HEK293 (cell line): ENCODE results near the gene LRCH1.

ENCODE experiments used
- CTCF ChIP-seq: fragments of 450-650 bp; formaldehyde crosslinking; IDR thresholded peaks from 2 replicates; pipeline ENCODE4 v1.5.1; 2016; ENCODE audit warnings: missing biosample characterization, missing genetic modification characterization
- MZF1 ChIP-seq: fragments of 450-650 bp; formaldehyde crosslinking; IDR thresholded peaks from 2 replicates; pipeline ENCODE4 v1.5.1; 2017; ENCODE audit warnings: missing biosample characterization, missing genetic modification characterization, borderline replicate concordance
- OVOL3 ChIP-seq: fragments of 450-650 bp; formaldehyde crosslinking; IDR thresholded peaks from 2 replicates; pipeline ENCODE4 v1.5.1; 2016; ENCODE audit warnings: missing biosample characterization, missing genetic modification characterization
- PRDM10 ChIP-seq: fragments of 450-650 bp; formaldehyde crosslinking; IDR thresholded peaks from 2 replicates; pipeline ENCODE4 v1.5.1; 2016; ENCODE audit warnings: missing biosample characterization, missing genetic modification characterization
- REST ChIP-seq: fragments of 450-650 bp; formaldehyde crosslinking; IDR thresholded peaks from 2 replicates; pipeline ENCODE4 v1.5.1; 2016; ENCODE audit warnings: missing biosample characterization, missing genetic modification characterization
- YY1 ChIP-seq: fragments of 450-650 bp; formaldehyde crosslinking; IDR thresholded peaks from 2 replicates; pipeline ENCODE4 v1.5.1; 2018; ENCODE audit warnings: missing biosample characterization, missing genetic modification characterization
- ZFP3 ChIP-seq: fragments of 450-650 bp; formaldehyde crosslinking; IDR thresholded peaks from 2 replicates; pipeline ENCODE4 v1.5.1; 2016; ENCODE audit warnings: low read depth, missing biosample characterization, missing genetic modification characterization
- ZNF132 ChIP-seq: fragments of 450-650 bp; formaldehyde crosslinking; IDR thresholded peaks from 2 replicates; pipeline ENCODE4 v1.5.1; 2017; ENCODE audit warnings: missing biosample characterization, missing genetic modification characterization, borderline replicate concordance
- ZNF239 ChIP-seq: fragments of 450-650 bp; formaldehyde crosslinking; IDR thresholded peaks from 2 replicates; pipeline ENCODE4 v1.5.1; 2016; ENCODE audit warnings: missing biosample characterization, missing genetic modification characterization
- ZNF274 ChIP-seq, 2 experiments: fragments of 200-500 bp in 1 of 2; fragments of 450-650 bp in 1 of 2; sonication (Bioruptor generic) in 1 of 2; formaldehyde crosslinking in 1 of 2; IDR thresholded peaks; 2 replicates each; pipeline versions ENCODE4 v1.5.1 to v1.6.1; 2014 to 2016; ENCODE audit warnings: borderline replicate concordance in 1 of 2, inconsistent platforms in 1 of 2, low read length in 1 of 2, missing biosample characterization in 1 of 2, missing genetic modification characterization in 1 of 2
- ZNF48 ChIP-seq: fragments of 450-650 bp; formaldehyde crosslinking; IDR thresholded peaks from 2 replicates; pipeline ENCODE4 v1.5.1; 2016; ENCODE audit warnings: missing biosample characterization, missing genetic modification characterization
- ZNF521 ChIP-seq: fragments of 450-650 bp; formaldehyde crosslinking; IDR thresholded peaks from 2 replicates; pipeline ENCODE4 v1.5.1; 2017; ENCODE audit warnings: missing biosample characterization, mild to moderate bottlenecking, missing genetic modification characterization
- ZSCAN5A ChIP-seq: fragments of 450-650 bp; formaldehyde crosslinking; IDR thresholded peaks from 2 replicates; pipeline ENCODE4 v1.5.1; 2016; ENCODE audit warnings: missing biosample characterization, missing genetic modification characterization

DNA sequence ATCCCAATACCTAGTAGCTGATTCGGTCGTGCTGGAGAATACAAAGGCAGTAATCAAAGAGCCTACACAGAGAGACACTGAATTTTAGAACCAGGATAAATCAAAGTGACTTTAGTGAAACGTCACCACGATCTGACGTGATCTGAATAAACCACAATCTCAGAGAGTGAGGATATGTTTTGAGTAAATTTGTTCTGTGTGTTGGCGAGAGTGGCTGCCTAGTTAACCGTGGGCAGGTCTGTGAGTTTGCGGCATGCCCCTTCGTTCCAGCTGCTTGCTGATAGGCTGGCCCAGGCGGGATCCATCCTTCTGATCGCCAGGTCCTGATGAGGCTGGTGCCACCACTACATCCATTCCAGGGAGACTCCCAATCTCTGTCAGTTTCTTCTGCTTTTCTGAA is 40.4 kb downstream of the LRCH1 start:
- TF ChIP-seq ZNF48 (tag by site-specific recombination) (no peak), PRDM10 (tag by site-specific recombination) (no peak), OVOL3 (tag by site-specific recombination) (no peak), ZNF132 (tag by site-specific recombination) (no peak), CTCF (tag by site-specific recombination) (no peak), ZNF521 (tag by site-specific recombination) (no peak), ZFP3 (tag by site-specific recombination) (no peak), MZF1 (tag by site-specific recombination) (no peak), REST (no peak), ZNF274 (IDR thresholded peaks at IDR 0.05; ENCODE audit: low read length) (no peak), ZNF274 (tag by site-specific recombination; IDR thresholded peaks at IDR 0.05; ENCODE audit: borderline replicate concordance) (no peak), ZNF239 (tag by site-specific recombination) (no peak), ZSCAN5A (no peak), YY1 (no peak)
